Measurements from ENCODE around the gene EYS.

DNA sequence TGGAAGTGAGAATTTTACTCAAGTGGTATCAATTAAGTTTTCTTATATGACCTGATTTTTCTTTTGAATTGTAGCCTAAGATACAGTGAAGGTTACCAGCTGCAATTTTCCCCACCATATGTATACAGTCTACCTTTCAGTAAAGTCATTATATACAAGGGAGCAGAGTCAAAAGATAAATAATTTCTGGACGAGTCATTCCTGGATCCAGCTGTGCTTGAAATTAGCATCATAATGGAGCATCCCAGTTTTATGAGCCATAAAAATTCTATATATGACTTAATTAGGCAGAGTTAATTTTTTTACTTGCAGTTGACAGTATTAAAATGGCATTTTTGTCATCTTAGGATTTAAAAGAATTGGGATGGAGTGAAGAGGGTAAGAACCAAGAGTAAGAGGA is 1063.0 kb downstream of the EYS start:
- TF ChIP-seq CTCF (IDR thresholded peaks at IDR 0.05), result no peak
- TF ChIP-seq POLR2A (IDR thresholded peaks at IDR 0.05), result no peak
- TF ChIP-seq POLR2AphosphoS5 (IDR thresholded peaks at IDR 0.05), result no peak
- no peak for TF ChIP-seq EP300 (IDR thresholded peaks at IDR 0.05)
